HG03103 (cell line): ENCODE data around the gene P2RX2.
"Not testable (repeated sequence)": the region's sequence is repeated elsewhere in the genome, so short reads cannot be mapped to it uniquely, and the experiment has no call there.

Experiments
- ATAC-seq: cut with Tn5 transposase; IDR thresholded peaks from one replicate; pipeline ENCODE4 v1.9.1; 2021; ENCODE audit warnings: low read depth; ENCODE audit not compliant: unreplicated experiment

Gene P2RX2

GRCh38 chr12:132582582-132583410 is 35.8 kb upstream of the P2RX2 start:
- ATAC-seq, result no peak

- ATAC-seq, result no peak
Measured at GRCh38 chr12:132583411-132583710, 35.2 kb upstream of the P2RX2 start.

- no peak for ATAC-seq
Measured at GRCh38 chr12:132583736-132584135, 34.8 kb upstream of the P2RX2 start.

GRCh38 chr12:132584429-132584828 is 34.1 kb upstream of the P2RX2 start:
- ATAC-seq, result no peak

GRCh38 chr12:132585177-132585576 is 33.4 kb upstream of the P2RX2 start:
- ATAC-seq, result no peak

- ATAC-seq, result no peak
Measured at GRCh38 chr12:132586929-132587328, 31.6 kb upstream of the P2RX2 start.

GRCh38 chr12:132587781-132588180 is 30.8 kb upstream of the P2RX2 start:
- ATAC-seq, result no peak

GRCh38 chr12:132588319-132588718 is 30.3 kb upstream of the P2RX2 start:
- ATAC-seq, result no peak

- no peak for ATAC-seq
Measured at GRCh38 chr12:132588821-132589669, 29.5 kb upstream of the P2RX2 start.

- ATAC-seq, result no peak
Measured at GRCh38 chr12:132591107-132591935, 27.3 kb upstream of the P2RX2 start.

GRCh38 chr12:132592282-132592970 is 26.1 kb upstream of the P2RX2 start:
- no peak for ATAC-seq

- ATAC-seq, result no peak
Measured at GRCh38 chr12:132593071-132593470, 25.5 kb upstream of the P2RX2 start.

- ATAC-seq, result no peak
Measured at GRCh38 chr12:132593521-132593920, 25.1 kb upstream of the P2RX2 start.

- no peak for ATAC-seq
Measured at GRCh38 chr12:132593938-132594358, 24.6 kb upstream of the P2RX2 start.

GRCh38 chr12:132595183-132595582 is 23.4 kb upstream of the P2RX2 start:
- ATAC-seq, result no peak

GRCh38 chr12:132596016-132596415 is 22.6 kb upstream of the P2RX2 start:
- ATAC-seq, result no peak

GRCh38 chr12:132597333-132598316 is 21.0 kb upstream of the P2RX2 start:
- no peak for ATAC-seq

- not testable (repeated sequence) for ATAC-seq
Measured at GRCh38 chr12:132599502-132599901, 19.1 kb upstream of the P2RX2 start.
